GM21619 (cell line): Measurements from ENCODE around the gene TRMU.
"Not testable (repeated sequence)": the region's sequence is repeated elsewhere in the genome, so short reads cannot be mapped to it uniquely, and the experiment has no call there.

Experiments
- ATAC-seq: cut with Tn5 transposase; IDR thresholded peaks from one replicate; pipeline ENCODE4 v1.9.1; 2021; ENCODE audit not compliant: unreplicated experiment

The TRMU gene

DNA sequence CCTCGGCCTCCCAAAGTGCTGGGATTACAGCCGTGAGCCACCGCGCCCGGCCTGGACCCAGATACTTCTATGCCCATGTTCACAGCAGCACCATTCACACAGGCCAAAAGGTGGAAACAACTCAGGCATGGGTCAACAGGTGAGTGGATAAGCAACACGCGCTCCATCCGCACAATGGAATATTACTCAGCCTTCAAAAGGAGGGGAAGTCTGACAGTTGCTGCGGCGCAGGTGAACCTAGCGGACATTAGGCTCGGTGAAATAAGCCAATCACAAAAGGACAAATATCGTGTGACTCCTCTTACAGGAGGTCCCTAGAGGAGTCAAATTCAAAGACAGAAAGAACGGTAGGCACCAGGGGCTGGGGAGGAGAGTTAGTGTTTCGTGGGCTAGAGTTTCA is 47.0 kb downstream of the TRMU start:
- no peak for ATAC-seq

DNA sequence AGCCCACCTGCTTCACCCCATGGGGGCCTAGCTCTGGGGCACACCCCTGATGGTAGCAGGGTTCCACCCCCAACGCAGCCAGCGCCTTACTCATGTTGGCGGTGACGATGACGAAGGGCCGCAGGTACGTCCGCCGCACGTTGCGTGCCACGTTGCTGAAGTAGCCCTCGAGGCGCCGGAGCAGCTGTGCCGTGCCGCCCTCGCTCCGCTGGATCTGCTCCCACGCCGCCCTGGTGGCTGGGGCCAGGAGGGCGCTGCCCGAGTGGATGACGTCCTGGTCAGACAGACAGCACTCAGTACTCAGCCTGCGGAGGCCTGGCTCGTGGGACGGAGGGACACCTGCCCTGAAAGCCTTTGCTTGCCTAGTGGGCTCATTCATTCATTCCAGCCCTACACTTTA is 50.8 kb downstream of the TRMU start:
- ATAC-seq: no peak

DNA sequence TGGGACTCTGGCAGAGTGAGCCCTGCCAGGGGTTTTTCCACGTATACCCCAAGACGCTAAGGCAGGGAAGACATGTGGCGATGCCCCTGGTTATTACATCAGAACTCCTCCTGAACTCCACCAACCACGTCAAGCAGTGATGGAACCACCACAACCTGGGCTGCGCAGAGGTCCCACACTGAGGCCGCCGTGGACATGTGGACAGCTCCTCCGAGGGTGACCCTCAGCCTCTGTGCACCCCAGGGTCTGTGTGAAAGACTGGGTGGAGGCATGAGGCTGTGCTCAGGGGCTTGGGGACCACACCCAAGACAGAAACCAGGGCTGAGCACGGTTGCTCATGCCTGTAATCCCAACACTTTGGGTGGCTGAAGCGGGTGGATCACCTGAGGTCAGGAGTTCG is 52.2 kb downstream of the TRMU start:
- ATAC-seq: no peak

DNA sequence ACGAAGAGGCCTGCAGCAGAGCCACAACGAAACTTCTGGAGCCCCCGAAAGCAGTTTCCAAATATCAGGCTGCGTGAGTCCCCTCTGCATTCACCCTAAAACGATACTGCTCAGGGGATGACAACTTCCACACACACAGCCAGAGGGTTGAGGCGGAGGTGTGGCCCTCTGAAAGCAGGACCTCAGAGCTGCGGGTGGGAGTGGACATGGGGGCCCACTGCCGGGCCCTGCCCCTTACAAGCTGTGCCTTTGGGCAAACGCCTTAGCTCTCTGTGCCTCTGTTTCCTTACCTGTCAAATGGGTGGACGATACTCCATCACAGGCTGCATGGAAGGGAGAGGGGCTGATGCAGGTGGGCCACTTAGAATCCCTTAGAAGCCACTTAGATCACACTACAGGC is 53.1 kb downstream of the TRMU start:
- no peak for ATAC-seq

DNA sequence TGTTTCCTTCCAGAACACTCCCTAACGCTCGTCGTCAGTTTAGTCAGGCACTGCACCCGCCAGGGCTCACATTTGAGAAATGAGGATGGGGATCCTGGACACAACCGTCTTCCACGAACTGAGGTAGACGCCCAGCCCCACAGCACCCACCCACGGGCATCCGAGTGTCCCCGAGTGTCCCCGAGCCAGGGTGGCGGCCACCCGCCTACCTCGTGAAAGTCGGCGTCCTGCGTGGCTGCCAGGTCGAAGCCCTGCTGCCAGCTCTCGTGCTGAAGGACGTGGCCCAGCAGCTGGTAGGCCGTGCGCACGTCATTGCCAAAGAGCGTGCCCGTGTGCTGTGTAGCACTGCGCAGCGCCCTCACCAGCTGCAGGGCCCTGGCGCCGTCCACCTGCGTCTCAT is 53.6 kb downstream of the TRMU start:
- ATAC-seq: no peak

DNA sequence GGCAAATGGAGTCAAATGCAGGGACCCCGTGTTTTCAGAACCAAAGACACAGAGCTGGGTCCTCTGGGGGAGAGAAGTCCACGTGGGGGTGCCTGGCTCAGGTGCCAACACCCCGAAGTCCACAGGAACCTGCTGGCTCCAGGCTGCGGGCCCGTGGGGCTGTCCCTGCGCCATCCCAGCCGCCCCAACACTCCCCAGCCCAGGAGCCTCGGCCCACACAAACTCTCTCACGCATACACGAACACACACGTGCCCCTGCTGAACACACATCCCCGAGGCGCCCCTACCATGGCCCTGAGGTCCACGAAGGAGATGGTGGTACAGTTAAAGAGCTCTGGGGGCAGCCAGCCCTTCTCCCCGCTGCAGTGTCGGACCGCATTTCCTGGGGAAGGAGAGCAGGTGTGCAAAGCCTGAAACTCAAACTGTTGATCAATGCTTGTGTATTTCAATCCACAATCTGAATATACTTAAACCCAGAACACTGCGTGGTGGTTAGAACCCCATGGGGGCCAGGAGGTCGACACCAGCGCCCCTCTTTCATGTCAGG is 54.7 kb downstream of the TRMU start:
- ATAC-seq: no peak

DNA sequence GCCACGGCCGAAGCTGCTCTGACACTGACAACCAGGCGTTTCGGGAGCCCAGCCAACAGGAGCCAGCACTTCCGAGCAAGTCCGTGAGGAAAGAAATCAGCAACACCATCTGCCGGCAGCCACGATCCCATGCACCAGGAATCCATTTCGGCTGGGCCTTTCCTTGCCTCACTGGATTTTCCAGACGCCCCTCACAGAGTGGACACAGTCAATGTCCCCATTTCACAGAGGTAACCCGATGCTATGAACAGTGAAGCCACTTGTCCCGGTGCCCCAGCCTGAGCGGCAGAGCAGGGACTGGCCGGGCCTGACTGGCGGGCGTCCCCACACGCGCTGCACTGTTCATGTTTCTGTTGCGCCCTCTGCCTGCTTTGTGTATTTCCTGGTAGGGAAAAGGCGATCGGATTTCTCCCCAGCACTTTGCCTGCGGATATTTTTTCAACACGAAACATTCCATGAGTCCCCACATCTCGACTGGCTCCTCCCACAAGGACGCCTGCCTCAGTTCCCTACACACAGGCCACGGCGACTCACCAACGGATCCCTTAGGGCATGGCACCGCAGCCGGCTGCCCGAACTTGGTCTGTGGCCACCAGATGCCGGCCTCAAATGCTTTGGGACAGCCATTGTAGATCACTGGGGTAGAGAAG is 55.3 kb downstream of the TRMU start:
- ATAC-seq: no peak

DNA sequence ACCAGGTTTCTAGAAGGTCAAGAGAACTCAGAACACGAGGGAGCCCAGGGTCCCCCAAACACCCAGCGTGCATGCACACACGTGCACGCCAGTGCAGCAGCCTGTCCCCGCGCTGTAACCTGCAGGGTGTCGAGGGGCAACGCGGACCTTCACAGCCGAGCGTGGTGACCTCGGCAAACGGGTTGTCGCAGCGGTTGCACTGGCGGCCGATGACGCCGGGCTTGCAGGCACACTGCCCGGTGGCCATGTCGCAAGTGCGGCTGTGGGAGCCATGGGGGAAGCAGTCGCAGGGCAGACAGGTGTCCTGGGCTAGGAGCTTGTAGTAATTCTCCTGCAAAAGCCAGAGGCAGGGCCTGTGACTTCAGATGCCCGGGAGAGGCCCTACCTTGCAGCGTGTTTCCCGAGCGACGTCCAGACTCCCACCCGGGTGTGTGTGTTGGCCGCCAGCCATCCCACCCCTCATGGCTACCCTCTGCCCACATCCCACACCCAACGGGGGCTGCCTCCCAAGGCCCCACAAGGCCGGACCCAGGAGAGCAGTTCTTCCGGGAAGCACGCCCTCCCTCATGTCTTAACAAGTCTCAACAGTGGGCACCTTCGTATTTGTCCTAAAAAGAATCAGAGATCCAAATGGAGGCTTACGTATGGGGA is 56.1 kb downstream of the TRMU start:
- ATAC-seq: no peak

DNA sequence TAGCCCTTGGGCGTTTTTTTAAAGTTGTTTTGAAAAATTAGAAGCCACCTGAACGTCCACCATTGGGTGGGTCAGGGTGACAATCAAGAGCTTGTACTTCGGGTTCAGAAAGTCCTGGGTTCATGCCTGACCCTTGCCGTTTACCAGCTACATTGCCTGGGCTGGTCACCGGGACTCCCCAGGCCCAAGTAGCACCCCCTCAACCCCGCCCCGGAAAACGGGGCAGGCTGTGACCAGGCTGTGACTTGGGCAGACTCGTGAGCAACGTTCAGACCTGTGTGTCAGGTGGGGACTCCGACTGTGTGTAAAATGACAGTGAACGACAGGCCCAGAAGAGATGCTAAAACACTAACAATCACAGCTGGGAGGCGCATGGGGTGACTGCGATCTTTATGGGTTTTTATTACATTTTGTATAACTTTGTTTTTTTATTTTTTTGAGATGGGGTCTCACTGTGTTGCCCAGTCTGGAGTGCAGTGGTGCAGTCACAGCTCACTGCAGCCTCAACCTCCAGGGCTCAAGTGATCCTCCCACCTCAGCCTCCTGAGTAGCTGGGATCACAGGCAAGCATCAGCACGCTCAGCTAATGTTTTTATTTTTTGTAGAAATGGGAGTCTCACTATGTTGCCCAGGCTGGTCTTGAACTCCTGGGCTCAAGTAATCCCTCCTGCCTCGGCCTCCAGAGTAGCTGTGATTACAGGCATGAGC is 56.8 kb downstream of the TRMU start:
- no peak for ATAC-seq

DNA sequence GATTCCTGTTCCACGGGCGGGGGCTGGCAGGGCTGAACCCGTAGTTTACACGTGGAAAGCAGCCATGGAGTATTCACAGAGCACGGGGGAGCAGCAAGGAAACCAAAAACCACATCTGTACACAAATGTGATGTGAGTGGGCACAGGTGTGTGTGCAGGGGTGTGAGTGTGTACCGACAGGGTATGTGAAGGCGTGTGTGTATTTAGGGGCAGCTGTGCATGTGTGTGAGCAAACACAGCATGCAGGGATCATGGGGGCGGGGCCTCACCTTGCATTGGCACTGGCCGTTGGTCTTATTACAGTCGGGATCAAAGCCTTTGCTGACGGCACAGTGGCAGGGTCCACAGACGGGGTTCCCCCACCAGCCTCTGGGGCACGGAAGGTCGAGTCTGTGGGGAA is 58.4 kb downstream of the TRMU start:
- no peak for ATAC-seq

DNA sequence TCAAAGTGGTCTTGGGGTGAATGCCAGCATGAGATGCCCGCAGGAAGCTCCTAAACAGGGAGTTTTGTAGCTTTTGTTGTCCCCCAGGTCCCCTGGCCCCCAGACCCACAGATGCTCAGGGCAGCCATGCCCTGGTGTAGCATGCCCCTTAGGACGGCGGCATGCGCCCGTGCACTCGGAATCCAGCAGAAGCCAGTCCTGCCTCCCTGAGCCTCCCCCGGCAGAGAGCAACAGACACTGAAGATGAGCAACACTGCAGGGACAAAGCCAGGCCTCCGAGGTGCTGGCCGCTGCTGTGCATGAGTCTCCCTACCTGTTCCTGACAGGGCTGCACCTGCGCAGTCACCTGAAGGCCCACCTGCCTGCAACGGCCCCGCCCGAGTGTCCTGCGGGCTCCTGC is 59.1 kb downstream of the TRMU start:
- no peak for ATAC-seq

DNA sequence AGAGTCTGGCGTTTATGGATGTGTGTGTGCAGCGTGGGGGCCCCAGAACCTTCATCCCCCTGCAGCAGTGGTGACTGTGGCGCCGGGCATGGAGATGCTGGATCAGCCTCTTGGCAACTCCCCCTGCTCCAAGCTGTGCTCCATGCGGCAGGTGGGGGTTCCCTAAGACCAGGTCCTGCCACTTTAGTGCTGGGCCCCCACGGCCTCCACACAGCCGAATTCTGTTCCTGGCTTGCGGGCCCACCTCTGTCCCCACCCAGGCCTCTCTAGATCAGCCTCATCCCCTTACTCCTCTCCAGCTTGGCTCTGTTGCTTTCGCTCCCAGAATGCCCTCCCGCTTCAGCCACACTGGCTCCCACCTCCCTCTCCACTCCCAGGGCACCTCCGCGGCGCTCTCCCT is 59.6 kb downstream of the TRMU start:
- no peak for ATAC-seq

DNA sequence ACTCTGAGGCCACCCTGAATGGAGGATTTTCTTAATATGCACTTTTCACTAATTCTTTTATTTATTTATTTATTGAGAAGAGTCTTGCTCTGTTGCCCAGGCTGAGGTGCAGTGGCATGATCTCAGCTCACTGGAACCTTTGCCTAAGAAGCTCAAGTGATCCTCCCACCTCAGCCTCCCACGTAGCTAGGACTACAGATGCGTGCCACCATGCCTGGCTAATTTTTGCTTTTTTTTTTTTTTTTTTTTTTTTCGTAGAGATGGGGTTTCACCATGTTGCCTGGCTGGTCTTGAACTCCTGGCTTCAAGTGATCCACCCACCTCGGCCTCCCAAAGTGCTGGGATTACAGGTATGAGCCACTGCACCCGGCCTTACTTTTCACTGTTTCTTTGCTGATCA is 61.5 kb downstream of the TRMU start:
- ATAC-seq: not testable (repeated sequence)

DNA sequence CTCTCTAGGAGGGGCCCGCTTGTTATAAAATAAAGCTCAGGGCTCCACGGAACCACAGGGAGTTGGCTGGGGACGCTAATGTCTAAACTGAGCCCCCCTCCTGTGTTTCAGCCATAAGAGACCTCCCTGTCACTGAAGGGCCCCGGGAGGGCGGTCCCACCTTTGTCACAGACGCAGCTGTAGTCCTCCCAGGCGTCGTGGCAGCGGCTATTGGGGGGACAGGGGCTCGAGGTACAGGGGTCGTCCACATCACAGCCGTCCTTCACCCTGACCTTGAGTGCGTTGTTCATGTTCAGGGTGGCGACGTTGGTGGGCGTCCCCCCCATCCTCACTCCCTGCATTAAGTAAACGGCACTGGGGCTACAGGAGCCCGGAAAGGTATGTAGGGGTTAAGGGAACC is 62.0 kb downstream of the TRMU start:
- ATAC-seq: no peak

DNA sequence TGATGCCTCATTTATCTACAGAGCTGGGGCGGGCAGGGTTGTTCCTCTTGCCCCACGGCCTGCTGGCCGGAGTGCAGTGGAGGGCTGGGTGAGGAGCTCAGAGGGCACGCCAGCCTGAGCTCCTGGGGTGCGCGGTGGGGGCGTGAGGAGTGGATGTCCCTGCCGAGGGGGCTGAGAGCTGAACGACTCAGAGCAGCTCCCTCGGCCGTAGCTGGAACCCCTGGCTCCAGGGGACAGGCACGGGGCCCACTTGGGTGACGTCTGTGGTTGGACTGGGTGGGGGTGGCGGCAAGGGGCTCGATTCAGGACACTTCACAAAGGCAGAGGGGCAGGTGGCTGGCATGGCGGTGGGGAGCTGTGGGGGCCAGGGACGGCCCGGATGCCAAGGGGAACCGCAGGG is 62.4 kb downstream of the TRMU start:
- ATAC-seq: no peak

DNA sequence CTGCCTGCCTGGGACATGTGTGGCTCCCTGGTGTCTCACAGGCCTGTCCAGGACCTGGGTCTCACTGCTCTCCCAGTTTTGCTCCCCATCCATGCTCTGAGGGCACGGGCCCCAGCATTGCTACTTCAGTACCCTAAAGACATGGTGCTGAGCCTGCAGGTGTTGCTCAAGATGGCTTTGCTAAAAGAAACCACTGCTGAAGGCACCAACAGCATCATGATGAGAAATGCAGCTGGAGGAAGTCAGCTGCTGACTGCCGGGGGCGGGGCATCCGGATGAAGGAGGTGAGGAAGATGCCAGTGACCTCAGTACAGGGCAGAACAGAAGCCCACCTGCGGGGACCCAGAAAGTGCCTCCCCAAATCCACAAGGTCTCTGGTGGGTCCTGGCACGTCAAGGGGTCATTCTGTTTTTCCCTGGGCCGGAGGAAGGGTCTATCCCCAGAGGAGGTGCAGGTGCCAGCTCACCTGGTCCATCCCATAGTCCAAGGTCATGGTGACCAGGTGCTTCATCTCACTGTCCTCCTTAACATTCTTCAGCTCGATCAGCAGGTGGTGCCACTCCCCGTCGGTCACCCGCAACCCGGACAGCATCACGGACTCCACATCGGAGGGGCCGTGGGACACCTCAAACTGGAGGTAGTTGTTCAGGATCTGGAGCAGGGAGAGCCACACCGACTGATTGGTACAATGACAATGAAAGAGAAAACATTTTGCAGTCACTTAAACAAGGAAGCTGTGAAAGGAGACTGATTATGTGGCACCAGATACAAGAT is 63.9 kb downstream of the TRMU start:
- no peak for ATAC-seq

DNA sequence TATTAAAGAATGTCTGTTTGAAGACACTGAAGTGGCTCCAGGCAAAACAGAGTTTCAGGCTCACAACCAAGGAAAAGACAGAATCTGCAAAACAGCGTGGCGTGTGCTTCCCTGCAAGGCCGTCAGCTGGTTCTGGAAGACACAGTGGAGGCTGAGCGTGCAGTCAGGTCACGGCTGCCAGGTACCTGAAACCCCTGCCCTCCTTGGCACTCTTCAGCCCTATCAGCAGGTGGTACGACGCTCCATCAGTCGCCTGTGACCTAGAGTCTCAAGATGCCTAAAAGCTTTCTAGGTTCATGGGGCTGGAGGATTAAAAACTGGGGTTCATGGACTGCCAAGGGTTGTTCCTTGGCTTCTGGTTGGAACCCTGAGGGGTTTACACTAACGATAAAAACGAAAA is 65.9 kb downstream of the TRMU start:
- ATAC-seq: no peak

DNA sequence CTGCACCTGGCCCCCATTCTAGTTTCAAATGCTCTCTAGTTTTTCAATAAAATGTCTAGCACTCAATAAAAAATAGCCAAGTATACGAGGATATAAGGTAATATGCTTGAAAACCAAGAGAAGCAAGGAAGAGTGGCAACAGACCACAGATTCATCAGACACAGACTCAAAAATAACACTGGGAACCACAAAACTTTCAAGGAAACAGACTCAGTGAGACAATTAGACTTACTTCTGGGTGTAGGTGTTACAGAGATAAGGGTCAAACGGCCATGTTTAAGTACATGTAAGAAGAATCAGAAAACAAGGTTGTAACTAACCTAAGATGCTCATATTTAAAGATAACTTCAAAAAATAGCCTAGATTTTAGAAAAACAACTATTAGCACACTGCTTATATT is 67.0 kb downstream of the TRMU start:
- no peak for ATAC-seq

DNA sequence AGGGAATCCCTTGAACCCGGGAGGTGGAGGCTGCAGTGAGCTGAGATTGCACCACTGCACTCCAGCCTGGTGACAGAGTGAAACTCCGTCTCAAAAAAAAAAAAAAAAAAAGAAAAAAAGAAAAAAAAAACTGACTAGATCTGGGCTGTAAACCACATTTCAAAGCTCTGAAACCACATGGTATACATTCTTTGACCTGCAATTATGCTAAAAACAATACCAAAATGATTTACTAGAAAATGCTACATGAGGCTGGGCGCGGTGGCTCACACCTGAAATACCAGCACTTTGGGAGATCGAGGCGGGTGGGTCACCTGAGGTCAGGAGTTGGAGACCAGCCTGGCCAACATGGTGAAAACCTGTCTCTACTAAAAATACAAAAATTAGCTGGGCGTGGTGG is 68.4 kb downstream of the TRMU start:
- not testable (repeated sequence) for ATAC-seq

DNA sequence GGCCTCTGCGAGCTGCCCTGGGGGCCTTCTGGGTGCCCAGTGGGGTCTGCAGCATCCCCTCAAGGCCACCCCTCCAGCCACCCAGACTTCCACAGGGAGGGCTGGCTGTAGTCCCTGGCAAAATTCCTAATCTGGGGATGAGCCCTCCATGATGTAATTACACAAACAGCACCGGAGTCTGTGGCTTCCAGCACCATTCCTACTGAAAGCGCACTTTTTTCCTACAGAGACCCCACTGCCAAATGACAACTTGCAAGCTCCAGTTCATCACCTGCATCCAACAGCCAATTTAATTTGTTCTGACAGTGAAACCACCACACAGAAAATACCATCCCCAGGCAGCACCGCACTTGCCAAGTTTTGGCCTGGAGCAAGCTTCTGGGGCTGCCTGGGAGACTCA is 70.4 kb downstream of the TRMU start:
- no peak for ATAC-seq

DNA sequence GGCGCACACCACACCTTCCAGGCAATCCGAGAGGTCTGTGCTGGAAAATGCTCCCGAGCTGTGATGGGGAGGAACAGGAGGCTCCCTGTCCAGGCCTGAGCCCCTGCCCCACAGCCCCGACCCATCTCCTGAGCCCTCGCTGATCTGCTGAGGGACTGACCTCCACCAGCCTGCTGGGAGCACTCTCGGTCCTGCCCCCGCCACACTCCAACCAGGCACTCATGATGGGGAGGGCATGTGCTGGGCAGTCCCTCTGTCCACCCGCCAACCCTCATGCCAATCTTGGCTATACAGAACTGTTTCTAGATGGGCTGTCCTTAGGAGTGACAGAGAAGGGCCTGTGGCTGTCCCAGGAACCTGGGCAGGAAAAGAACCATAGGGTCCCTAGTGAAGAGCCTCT is 70.8 kb downstream of the TRMU start:
- ATAC-seq: no peak

DNA sequence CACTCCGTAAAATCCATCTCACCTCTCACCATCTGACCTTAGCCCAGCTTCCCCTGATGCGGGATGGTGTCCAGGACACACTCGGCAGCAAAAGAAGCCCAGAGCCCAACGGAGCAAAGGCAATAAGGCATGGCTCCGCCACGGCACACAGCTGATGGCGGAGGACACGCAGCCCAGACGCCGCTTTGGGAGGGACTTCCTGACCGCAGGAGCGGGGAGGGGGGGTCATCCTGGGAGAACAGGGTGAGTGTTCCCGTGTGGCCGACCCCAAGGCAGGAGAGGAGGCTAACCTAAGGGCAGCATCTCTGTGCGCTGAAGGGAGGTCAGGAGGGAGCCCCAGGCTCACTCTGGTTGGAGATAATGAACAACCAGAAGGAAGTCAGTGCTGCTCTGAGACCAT is 71.3 kb downstream of the TRMU start:
- ATAC-seq: no peak
